Measurements from ENCODE around the gene IWS1. TPM values are rescaled to one million over a fixed set of nuclear protein-coding genes. Genes with fewer than 3 reads are reported as not detected.

Gene IWS1
- total RNA-seq, 2 donors from 2014 or later = 91.4 to 107 TPM

DNA sequence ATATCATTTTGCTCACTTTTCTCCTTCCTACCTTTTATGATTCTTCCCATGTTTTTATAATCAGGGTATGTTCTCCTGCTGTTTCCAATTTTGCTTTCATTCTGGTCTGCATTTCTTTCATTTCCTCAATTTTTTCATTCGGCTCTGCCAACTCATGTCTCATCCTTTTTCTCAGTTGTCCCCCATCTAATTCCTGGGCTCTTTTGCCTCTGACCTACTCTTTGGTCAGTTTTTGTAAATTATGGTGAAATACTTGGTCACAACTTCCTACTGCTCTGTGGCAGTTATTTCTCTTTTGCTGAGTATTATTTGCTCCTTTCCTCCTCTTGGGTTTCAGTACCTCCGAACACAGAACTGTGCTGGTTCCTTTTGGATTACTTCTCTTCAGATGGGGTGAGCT is 36.6 kb upstream of the IWS1 start:
- TF ChIP-seq, protein P1, sequence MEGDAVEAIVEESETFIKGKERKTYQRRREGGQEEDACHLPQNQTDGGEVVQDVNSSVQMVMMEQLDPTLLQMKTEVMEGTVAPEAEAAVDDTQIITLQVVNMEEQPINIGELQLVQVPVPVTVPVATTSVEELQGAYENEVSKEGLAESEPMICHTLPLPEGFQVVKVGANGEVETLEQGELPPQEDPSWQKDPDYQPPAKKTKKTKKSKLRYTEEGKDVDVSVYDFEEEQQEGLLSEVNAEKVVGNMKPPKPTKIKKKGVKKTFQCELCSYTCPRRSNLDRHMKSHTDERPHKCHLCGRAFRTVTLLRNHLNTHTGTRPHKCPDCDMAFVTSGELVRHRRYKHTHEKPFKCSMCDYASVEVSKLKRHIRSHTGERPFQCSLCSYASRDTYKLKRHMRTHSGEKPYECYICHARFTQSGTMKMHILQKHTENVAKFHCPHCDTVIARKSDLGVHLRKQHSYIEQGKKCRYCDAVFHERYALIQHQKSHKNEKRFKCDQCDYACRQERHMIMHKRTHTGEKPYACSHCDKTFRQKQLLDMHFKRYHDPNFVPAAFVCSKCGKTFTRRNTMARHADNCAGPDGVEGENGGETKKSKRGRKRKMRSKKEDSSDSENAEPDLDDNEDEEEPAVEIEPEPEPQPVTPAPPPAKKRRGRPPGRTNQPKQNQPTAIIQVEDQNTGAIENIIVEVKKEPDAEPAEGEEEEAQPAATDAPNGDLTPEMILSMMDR (conservative IDR thresholded peaks at IDR 0.05) = no peak
- H3K27ac Mint-ChIP-seq = no peak overlapping the region
- H3K36me3 ChIP-seq (ENCODE audit: control insufficient read depth, insufficient read depth, low read length) = no peaks in the 10 kb centered on the region

GRCh38 chr2:127561371-127561770 is 35.1 kb upstream of the IWS1 start:
- 93 to 98% methylated on average over 6 to 8 of the region's 8 CpGs for WGBS, 2 experiments (ENCODE audit: insufficient coverage in 1 of 2, insufficient read length in 1 of 2)
- peaks cover 19% of the 10 kb centered on the region for H3K4me1 Mint-ChIP-seq
- no peaks in the 10 kb centered on the region for H3K27me3 Mint-ChIP-seq (ENCODE audit: insufficient read depth)
- no peaks in the 10 kb centered on the region for H3K4me1 ChIP-seq (ENCODE audit: control insufficient read depth, insufficient read depth, low read length)
- no peak overlapping the region for H3K27ac ChIP-seq (ENCODE audit: low read depth, low read length)
- no peak overlapping the region for H3K4me3 Mint-ChIP-seq
- H3K36me3 Mint-ChIP-seq (ENCODE audit: low read depth) = no peaks in the 10 kb centered on the region
- peaks cover 4% of the 10 kb centered on the region for H3K9me3 ChIP-seq (ENCODE audit: control insufficient read depth, low read length)
- no peak for DNase-seq
- H3K36me3 ChIP-seq (ENCODE audit: control insufficient read depth, insufficient read depth, low read length) = no peaks in the 10 kb centered on the region
- no peak overlapping the region for H3K9ac ChIP-seq (ENCODE audit: extremely low read depth, low read length, poor library complexity, severe bottlenecking)
- no peaks in the 10 kb centered on the region for H3K27me3 ChIP-seq (ENCODE audit: control insufficient read depth, insufficient read depth, low read length, poor library complexity, severe bottlenecking)
- peaks cover 11% of the 10 kb centered on the region for H3K9me3 Mint-ChIP-seq
- TF ChIP-seq, protein P1 (conservative IDR thresholded peaks at IDR 0.05) = no peak
- H3K4me3 ChIP-seq (ENCODE audit: low read length) = no peak overlapping the region
- no peak overlapping the region for H3K27ac Mint-ChIP-seq

More for the DNA sequence above, 36.6 kb upstream of the IWS1 start:
- DNase-seq = no peak
- no peaks in the 10 kb centered on the region for H3K27me3 Mint-ChIP-seq (ENCODE audit: insufficient read depth)
- H3K4me3 Mint-ChIP-seq = no peak overlapping the region
- H3K4me1 ChIP-seq (ENCODE audit: control insufficient read depth, insufficient read depth, low read length) = no peaks in the 10 kb centered on the region
- peaks cover 17% of the 10 kb centered on the region for H3K4me1 Mint-ChIP-seq
- peaks cover 2% of the 10 kb centered on the region for H3K9me3 Mint-ChIP-seq
- 83 to 100% methylated on average over 2 of the region's 2 CpGs for WGBS, 2 experiments (ENCODE audit: insufficient coverage in 1 of 2, insufficient read length in 1 of 2)
- H3K27me3 ChIP-seq (ENCODE audit: control insufficient read depth, insufficient read depth, low read length, poor library complexity, severe bottlenecking) = no peaks in the 10 kb centered on the region
- no peaks in the 10 kb centered on the region for H3K36me3 Mint-ChIP-seq (ENCODE audit: low read depth)
- H3K27ac ChIP-seq (ENCODE audit: low read depth, low read length) = no peak overlapping the region
- no peaks in the 10 kb centered on the region for H3K9me3 ChIP-seq (ENCODE audit: control insufficient read depth, low read length)
- no peak overlapping the region for H3K9ac ChIP-seq (ENCODE audit: extremely low read depth, low read length, poor library complexity, severe bottlenecking)
- no peak overlapping the region for H3K4me3 ChIP-seq (ENCODE audit: low read length)

GRCh38 chr2:127560931-127561280 is 34.6 kb upstream of the IWS1 start:
- H3K9me3 ChIP-seq (ENCODE audit: control insufficient read depth, low read length) = peaks cover 9% of the 10 kb centered on the region
- no peak overlapping the region for H3K4me3 ChIP-seq (ENCODE audit: low read length)
- Mint-ChIP-seq H3K4me1 (peaks cover 20% of the 10 kb centered on the region), H3K27ac (no peak overlapping the region), H3K36me3 (ENCODE audit: low read depth) (no peaks in the 10 kb centered on the region), H3K27me3 (ENCODE audit: insufficient read depth) (no peaks in the 10 kb centered on the region), H3K4me3 (no peak overlapping the region), H3K9me3 (peaks cover 12% of the 10 kb centered on the region)
- DNase-seq = no peak
- H3K27me3 ChIP-seq (ENCODE audit: control insufficient read depth, insufficient read depth, low read length, poor library complexity, severe bottlenecking) = no peaks in the 10 kb centered on the region
- TF ChIP-seq, protein P1 (conservative IDR thresholded peaks at IDR 0.05) = no peak
- H3K27ac ChIP-seq (ENCODE audit: low read depth, low read length) = no peak overlapping the region
- H3K36me3 ChIP-seq (ENCODE audit: control insufficient read depth, insufficient read depth, low read length) = no peaks in the 10 kb centered on the region
- H3K9ac ChIP-seq (ENCODE audit: extremely low read depth, low read length, poor library complexity, severe bottlenecking) = no peak overlapping the region
- 94 to 95% methylated on average over 5 of the region's 5 CpGs for WGBS, 2 experiments (ENCODE audit: insufficient coverage in 1 of 2, insufficient read length in 1 of 2)
- H3K4me1 ChIP-seq (ENCODE audit: control insufficient read depth, insufficient read depth, low read length) = no peaks in the 10 kb centered on the region
